ENCODE results near the gene FAM47E. TPM values are rescaled to one million over a fixed set of nuclear protein-coding genes. Genes with fewer than 3 reads are reported as not detected.

Gene FAM47E
- total and polyA plus RNA-seq, 7 donors = 1.2 to 4.6 (median 2.5) TPM

DNA sequence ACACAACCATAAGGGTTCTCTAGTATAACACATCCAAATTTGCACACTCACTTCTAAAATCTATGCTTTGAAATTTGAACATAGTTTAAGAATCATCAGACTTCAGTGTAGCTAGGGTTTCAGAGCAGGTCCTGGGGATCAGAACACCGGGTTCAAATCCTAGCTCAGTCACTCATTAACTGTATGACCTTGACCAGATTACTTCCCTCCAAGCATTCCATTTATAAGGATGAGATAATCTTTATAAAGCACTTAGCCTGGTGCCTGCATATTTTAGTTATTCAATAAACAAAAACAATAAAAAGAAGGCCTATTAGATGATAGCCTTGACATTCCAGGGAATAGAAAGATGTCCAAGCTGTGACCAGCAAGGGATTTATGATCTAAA is 50.2 kb downstream of the FAM47E start:
- H3K9me3 ChIP-seq = peaks cover 2% of the 10 kb centered on the region
- DNase-seq (no peak), ATAC-seq (peak; percentile 23 to 32 (median 28))
- H3K27ac ChIP-seq = peak overlapping the region; percentile 87
- peak overlapping the region; percentile 10 for H3K4me3 ChIP-seq
- intact Hi-C loops (cut with DNase I) = loop anchor here (5.0 to 10.0 kb wide), 3 partner anchors 49 to 307 kb away; partner anchors contain the start of genes FAM47E (in 1 of the 2) and SDAD1 (in 1 of the 2)
- no peaks in the 10 kb centered on the region for H3K27me3 ChIP-seq (ENCODE audit: insufficient read depth in 3 of 3, low read length in 2 of 3)
- H3K36me3 ChIP-seq (ENCODE audit: insufficient read depth in 1 of 2, low read depth in 1 of 2) = no peaks in the 10 kb centered on the region
- TF ChIP-seq, protein P1, sequence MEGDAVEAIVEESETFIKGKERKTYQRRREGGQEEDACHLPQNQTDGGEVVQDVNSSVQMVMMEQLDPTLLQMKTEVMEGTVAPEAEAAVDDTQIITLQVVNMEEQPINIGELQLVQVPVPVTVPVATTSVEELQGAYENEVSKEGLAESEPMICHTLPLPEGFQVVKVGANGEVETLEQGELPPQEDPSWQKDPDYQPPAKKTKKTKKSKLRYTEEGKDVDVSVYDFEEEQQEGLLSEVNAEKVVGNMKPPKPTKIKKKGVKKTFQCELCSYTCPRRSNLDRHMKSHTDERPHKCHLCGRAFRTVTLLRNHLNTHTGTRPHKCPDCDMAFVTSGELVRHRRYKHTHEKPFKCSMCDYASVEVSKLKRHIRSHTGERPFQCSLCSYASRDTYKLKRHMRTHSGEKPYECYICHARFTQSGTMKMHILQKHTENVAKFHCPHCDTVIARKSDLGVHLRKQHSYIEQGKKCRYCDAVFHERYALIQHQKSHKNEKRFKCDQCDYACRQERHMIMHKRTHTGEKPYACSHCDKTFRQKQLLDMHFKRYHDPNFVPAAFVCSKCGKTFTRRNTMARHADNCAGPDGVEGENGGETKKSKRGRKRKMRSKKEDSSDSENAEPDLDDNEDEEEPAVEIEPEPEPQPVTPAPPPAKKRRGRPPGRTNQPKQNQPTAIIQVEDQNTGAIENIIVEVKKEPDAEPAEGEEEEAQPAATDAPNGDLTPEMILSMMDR (IDR thresholded peaks at IDR 0.05) = no peak
- 17 to 36% (median 30%) methylated on average over 1 of the region's 1 CpG for WGBS, 3 donors
- H3K4me1 ChIP-seq = peaks cover 54% of the 10 kb centered on the region

GRCh38 chr4:76302826-76303438 is 51.4 kb downstream of the FAM47E start:
- 68 to 78% (median 71%) methylated on average over 3 of the region's 3 CpGs for WGBS, 3 donors
- H3K27ac ChIP-seq = peak overlapping the region; percentile 87
- no peaks in the 10 kb centered on the region for H3K36me3 ChIP-seq (ENCODE audit: insufficient read depth in 1 of 2, low read depth in 1 of 2)
- DNase-seq (no peak), ATAC-seq (no peak)
- peaks cover 2% of the 10 kb centered on the region for H3K9me3 ChIP-seq
- H3K27me3 ChIP-seq (ENCODE audit: insufficient read depth in 3 of 3, low read length in 2 of 3) = no peaks in the 10 kb centered on the region
- no peak overlapping the region for H3K4me3 ChIP-seq
- intact Hi-C loops (cut with DNase I) = loop anchor here (5.0 to 10.0 kb wide), 3 partner anchors 51 to 308 kb away; partner anchors contain the start of genes FAM47E (in 1 of the 2) and SDAD1 (in 1 of the 2)
- TF ChIP-seq, protein P1 (IDR thresholded peaks at IDR 0.05) = no peak
- peaks cover 54% of the 10 kb centered on the region for H3K4me1 ChIP-seq

DNA sequence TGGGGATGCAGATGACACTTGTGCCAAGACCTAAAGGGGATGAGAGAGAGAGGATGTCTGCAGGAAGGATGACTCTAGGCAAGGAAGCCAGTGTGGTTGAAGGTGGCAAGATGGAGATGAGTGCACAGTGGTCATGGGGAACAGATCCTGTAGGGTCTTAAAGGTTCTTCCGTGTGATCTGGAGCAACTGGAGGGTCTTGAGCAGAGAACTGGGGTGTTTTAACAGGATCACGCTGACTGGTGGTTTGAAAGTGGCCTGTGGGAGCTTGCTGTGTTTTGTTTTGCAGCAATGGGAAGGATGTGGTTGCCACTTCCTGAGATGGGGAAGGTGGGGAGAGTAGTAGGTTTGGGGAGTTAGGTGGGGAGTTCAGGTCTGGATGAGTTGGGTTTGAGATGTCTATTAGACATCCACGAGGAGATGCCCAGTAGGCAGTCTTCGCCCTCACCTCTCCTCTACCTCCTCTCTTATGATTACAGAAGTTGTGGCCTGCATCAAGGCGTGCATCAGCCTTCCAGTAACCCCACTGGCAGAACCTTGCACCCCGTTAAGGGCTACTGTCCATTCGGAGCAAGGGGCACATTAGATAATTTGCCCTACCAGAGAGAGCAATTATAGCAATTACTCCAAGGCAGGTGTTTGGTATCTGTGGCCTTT is 53.6 kb downstream of the FAM47E start:
- H3K27ac ChIP-seq = peak overlapping the region; percentile 98
- WGBS, 3 donors = 68 to 93% (median 74%) methylated on average over 7 of the region's 7 CpGs
- H3K4me3 ChIP-seq = peak overlapping the region; percentile 97
- H3K9me3 ChIP-seq = no peaks in the 10 kb centered on the region
- intact Hi-C loops (cut with DNase I) = loop anchor here (5.0 to 10.0 kb wide), 4 partner anchors 93 to 310 kb away; partner anchors contain the start of genes SCARB2 (in 1 of the 2) and SDAD1 (in 1 of the 2)
- TF ChIP-seq, protein P1 (IDR thresholded peaks at IDR 0.05) = no peak
- ATAC-seq (no peak), DNase-seq (no peak)
- peaks cover 0 to 16% of the 10 kb centered on the region in 2 donors for H3K36me3 ChIP-seq (ENCODE audit: insufficient read depth in 1 of 2, low read depth in 1 of 2)
- no peaks in the 10 kb centered on the region for H3K27me3 ChIP-seq (ENCODE audit: insufficient read depth in 3 of 3, low read length in 2 of 3)
- peaks cover 65% of the 10 kb centered on the region for H3K4me1 ChIP-seq

DNA sequence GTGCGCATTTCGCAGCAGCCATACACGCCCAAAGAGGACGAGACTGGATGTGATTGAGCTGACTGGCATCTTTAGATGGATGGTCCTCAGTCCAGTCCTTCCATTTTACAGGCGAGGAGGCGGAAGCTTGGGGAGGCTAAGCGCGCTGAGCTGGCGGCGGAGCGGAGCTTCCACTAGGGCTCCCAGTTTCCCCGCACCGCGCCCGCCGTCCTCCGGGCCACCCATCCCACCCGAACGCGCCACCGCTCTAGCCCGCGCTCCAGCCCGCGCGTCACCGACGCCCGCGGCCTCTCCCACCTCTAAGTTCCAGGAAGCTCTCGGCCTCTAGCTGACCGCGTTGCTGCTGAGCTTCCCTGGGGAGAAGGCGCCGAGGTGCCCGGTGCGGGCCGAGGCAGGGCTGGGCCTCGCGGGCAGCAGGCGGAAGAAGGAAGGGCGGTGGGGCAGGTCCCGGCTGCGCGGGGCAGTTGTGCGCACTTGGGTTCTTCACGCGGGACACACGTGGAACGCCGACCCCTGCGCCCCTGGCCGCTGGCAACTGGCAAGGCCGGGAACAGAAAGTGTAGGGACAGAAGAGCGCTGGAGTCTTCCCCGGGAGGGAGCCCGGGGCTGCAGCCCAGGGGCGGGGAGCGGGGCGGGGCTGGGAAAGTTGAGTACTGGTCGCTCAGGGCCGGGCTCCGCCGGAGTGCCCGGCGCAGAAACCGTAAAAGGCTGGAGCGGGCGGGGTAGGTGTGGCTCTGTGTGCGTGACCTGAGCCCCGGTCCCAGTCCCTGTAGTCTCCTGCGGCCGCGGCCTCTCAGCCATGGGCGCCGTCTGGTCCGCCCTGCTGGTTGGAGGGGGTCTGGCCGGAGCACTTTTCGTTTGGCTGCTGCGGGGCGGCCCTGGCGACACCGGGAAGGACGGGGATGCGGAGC is 54.7 kb downstream of the FAM47E start, which contains the start of gene STBD1:
Gene STBD1, plus strand, starts transcription at position 763 of the 911 bp plus-strand sequence. Its CDS starts 37 bp downstream, at position 800.
- Histone ChIP-seq H3K4me1 (peaks cover 66% of the 10 kb centered on the region), H3K36me3 (ENCODE audit: insufficient read depth in 1 of 2, low read depth in 1 of 2) (peaks cover 0 to 27% of the 10 kb centered on the region in 2 donors), H3K4me3 (peak within 1 kb of the TSS; percentile 97), H3K9me3 (no peaks in the 10 kb centered on the region), H3K27ac (peak within 1 kb of the TSS; percentile 98), H3K27me3 (ENCODE audit: insufficient read depth in 3 of 3, low read length in 2 of 3) (no peaks in the 10 kb centered on the region)
- DNase-seq (peak; percentile 83 to 90), ATAC-seq (peak; percentile 81 to 85 (median 84))
- 0 to 1% (median 1%) methylated on average over 52 to 85 of the region's 85 CpGs for WGBS, 3 donors
- intact Hi-C loops (cut with DNase I) = loop anchor here (5.0 to 10.0 kb wide), 4 partner anchors 94 to 311 kb away; partner anchors contain the start of genes SCARB2 (in 1 of the 2) and SDAD1 (in 1 of the 2)
- TF ChIP-seq, protein P1 (IDR thresholded peaks at IDR 0.05) = no peak
